Stimulated activated CD4-positive, alpha-beta T cell treated with anti-CD3 and anti-CD28 coated beads, Interleukin-2, amount 100 ng/mL, for 24 hours (primary cell): ENCODE measurements around the gene PARD3B.

Experiments
- DNase-seq, 2 donors: peaks; one replicate each; pipeline ENCODE4 v3.0.0-alpha.2; 2020

Gene PARD3B

GRCh38 chr2:205297846-205298245 lies 752.6 kb downstream of the PARD3B start:
- DNase-seq, result no peak

DNA sequence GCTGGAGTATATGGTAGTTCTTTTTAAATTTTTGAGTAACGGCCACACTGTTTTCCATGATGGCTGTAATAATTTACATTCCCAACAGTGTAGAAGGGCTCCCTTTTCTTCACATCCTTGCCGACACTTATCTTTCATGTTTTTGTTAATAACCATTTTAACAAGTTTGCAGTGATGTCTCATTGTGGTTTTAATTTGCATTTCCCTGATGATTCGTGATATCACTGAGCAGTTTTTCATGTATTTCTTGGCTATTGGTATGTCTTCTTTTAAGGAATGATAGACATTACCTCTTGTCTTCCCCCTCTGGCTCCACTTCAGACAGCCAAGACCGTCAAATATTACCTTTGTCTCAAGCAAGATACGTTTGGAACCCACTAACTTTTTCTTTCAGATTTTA lies 765.9 kb downstream of the PARD3B start:
- no peak for DNase-seq

- DNase-seq, result no peak
Measured at GRCh38 chr2:205321231-205321630, 776.0 kb downstream of the PARD3B start.

GRCh38 chr2:205323929-205324328 lies 778.7 kb downstream of the PARD3B start:
- DNase-seq, result no peak

GRCh38 chr2:205324355-205324754 lies 779.1 kb downstream of the PARD3B start:
- no peak for DNase-seq

DNA sequence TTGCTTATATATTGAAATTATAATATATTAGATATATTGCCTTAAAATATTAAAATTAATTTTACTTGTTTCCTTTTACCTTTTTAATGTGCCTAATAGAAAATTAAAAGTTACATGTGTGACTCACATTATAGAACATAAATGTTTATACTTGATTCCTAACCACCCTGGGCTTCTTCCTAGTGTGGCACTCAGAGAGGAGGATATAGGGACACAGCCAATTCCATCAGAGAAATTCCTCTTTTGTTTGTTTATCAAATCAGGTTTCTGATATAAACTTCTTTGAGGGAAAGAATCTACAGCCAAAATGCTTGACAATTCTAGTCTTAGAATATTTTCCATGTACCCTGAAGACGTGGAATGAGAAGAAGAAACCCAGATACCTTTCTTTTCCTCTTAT lies 788.1 kb downstream of the PARD3B start:
- DNase-seq, result no peak

DNA sequence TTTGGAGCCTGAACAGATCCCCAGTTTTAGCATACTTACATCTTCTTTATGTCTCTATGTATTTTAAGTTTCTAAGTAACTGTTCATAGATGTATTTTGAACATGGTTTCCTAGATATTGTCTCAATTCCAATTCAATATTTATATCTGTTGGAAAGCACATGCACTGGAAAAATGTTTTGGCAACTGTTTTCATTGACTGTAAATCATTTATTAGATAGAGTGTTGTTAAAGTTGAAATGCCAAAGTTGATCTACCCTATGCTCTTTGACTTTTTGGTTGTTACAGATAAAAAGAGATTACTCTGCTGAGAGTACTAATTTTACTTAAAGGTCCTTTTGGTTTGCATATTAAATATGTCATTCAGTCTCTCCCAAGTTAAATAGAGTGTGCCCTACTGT lies 792.0 kb downstream of the PARD3B start:
- no peak for DNase-seq

DNA sequence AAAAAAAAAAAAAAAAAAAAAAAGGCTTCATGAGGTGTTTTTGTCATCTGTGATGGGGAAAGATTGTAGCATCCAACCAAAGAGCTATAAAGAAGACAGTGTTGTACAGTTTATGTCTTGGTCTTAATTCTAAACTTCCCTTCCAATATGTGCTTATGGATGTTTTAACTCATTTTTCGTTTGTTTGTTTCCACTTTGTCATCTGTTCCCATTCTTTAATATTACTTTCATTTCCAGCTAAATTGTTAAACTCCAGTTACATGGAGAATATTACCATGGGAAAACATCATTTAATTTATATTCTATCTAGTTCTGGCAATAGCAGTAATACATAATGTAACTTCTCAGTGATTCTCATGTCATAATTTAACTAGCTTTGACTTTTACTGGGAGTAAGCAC lies 792.9 kb downstream of the PARD3B start:
- DNase-seq, result no peak

DNA sequence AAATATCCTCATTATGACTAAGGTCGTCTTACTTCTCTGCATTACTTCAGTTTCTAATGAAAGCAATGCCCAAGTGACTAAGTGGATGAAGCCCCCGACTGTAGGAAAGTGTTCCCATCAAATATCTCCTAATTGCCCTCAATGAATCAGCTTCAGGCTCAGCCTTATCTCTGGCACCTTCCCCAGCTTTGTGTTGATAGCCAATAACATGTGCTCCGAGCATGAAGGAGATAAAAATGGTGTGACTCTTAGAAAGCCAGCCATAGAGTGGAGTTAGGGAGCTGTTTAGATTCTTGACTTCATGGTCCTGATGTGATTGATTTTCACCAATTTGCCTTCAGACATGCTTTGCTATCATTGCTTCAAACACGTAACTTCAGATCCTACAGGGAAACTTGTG lies 797.8 kb downstream of the PARD3B start:
- no peak for DNase-seq

DNA sequence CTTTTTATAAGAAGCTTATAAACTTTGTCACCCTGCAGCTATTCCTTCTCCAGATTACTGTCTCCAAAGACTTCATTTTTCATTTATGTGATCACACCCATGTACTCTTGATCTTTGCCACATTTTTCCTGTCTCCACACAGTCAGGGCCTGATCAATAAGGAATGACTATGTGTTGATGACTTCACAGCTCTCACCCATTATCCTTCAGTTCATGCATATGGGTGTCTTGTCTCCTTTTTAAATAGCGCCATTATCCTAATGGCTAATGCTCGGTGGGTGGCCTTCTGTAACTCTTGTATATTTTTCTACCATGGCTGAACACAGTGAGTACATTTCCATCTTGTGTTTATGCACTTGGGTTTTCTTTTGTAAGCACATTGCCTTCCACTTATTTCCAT lies 801.4 kb downstream of the PARD3B start:
- no peak for DNase-seq

DNA sequence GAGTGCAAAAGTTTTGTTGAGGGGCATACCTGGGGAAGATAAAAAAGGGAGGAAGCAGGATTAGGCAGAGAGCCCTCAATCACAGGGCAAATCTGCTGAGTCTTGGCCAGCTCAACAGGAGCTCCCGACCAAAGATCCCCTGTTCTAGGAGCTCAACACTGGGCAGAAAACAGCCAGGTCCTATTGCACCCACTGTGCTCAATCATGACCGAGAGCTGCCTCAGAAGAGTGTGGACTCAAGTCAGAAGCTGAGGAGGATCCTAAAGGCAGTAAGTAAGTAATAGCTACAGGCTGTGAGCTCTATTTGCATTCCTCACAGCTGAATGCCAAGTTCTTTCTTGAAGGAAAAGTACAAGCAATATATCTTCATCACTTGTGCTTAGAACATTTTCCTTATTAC lies 802.6 kb downstream of the PARD3B start:
- no peak for DNase-seq

GRCh38 chr2:205352094-205352493 lies 806.8 kb downstream of the PARD3B start:
- no peak for DNase-seq

DNA sequence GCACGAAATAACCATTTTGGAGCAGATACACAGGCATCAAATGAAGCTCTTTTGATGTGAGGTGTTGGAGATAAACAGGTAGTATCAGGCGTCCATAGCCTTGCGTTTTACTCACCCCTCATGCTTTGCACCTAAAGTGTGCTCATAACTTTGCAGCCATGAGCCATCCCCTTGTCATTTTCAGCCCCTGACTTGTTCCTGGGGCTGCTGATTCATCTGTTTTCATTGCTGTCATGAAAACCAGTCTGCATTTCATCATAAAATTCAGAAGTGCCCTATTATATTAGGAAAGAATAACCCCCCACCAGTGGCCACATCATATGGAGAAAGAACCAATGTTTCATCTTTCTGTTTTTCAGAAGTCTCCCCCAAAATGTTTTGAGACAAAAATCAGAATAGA lies 807.3 kb downstream of the PARD3B start:
- DNase-seq, result no peak

GRCh38 chr2:205357732-205358131 lies 812.5 kb downstream of the PARD3B start:
- DNase-seq, result no peak

- no peak for DNase-seq
Measured at GRCh38 chr2:205358351-205358815, 813.1 kb downstream of the PARD3B start.

- DNase-seq, result no peak
Measured at GRCh38 chr2:205361272-205361671, 816.0 kb downstream of the PARD3B start.

DNA sequence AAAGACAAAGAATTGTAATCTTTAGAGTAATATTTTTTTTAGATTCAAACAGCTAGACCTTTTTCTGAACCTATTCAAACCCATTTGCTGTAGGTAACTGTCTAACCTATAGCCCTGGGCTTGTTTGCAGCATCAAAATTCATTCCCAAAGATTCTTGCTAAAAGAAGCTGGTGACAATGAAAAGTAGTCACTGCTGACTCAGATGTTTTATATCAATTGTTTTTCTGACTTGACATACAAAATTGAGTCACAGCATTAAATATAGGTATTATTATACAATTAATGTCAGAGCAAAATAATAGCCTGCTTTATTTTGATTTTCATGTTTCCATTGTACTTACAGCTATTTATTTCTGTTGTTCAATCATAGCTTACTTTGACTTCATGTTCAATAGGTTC lies 816.7 kb downstream of the PARD3B start:
- no peak for DNase-seq

GRCh38 chr2:205364261-205364660 lies 819.0 kb downstream of the PARD3B start:
- no peak for DNase-seq

DNA sequence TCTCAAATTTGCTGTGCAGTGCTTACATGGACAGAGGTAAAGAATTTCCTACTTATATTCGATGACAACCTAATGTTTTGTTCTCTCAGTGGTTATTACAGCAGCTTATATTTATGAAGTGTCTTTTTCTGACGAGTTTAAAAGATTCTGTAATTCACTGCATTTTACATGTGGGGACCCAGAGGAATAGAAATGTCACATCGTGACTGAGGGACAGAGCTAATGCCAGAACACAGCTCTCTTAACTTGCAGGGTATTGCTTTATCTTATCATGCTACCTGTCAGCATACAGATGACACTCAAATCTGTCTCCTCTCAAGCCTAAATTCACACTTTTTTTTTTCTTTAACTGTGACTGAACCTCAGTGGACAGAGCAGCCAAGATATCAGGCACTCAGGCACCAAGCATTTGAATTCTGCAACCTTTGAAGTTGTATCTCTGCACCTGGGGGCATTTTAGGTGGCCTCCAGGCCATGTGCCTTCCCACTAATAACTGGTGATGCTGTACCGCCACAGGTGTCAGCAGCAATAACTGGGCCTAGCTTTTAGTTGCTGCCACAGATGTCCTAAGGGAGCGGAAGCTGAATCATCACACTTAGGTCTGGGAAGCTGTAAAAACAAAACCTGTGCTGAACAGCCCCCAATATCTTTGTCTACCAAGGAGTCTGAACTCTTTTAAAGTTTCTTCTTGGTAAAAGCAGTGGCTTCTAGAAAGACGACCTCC lies 821.2 kb downstream of the PARD3B start:
- no peak for DNase-seq

DNA sequence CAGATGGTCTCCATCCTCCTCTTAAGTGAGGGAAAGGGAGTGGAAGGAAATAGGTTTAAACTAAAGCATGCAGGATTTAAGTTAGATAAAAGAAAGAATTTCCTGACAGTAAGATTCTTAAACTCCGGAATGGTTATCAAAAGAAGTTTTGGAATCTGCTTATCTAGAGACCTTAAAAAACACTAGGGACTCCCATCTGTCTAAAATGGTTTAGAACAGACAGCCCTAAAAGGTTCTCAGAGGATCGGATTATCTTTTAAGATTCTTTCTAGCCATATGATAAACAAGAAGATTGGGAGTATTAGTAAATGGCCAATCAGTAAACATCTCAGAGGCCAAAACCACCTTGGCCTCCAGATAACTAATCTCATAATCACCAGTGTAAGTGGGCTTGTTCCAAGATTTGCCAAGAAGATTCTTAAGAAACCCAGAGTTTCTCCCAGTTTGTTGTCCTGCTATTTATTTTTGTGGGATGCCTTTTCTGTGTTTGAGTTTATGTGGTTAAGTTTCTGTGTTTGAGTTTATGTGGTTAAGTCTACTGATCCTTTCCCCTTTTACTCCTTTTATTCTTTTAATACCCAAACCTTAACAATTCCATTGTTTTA lies 822.2 kb downstream of the PARD3B start:
- no peak for DNase-seq

GRCh38 chr2:205369813-205370212 lies 824.5 kb downstream of the PARD3B start:
- no peak for DNase-seq

GRCh38 chr2:205370726-205371125 lies 825.5 kb downstream of the PARD3B start:
- no peak for DNase-seq

GRCh38 chr2:205372141-205372540 lies 826.9 kb downstream of the PARD3B start:
- DNase-seq, result no peak

- no peak for DNase-seq
Measured at GRCh38 chr2:205375461-205376448, 830.5 kb downstream of the PARD3B start.
